Activated gamma-delta T cell treated with Interleukin-2 at 50 U/mL for 16 hours (primary cell): Measurements from ENCODE around the gene PNMA6E.

Experiments
- DNase-seq: peaks from one replicate; pipeline ENCODE4 v3.0.0-alpha.2; 2020

Gene PNMA6E

GRCh38 chrX:153382563-153383482 lies 18.3 kb downstream of the PNMA6E start:
- DNase-seq: no peak

- no peak for DNase-seq
Observed at GRCh38 chrX:153381684-153382532, 19.2 kb downstream of the PNMA6E start.

- DNase-seq: no peak
Observed at GRCh38 chrX:153380691-153381090, 20.5 kb downstream of the PNMA6E start.

- no peak for DNase-seq
Observed at GRCh38 chrX:153379971-153380581, 21.1 kb downstream of the PNMA6E start.

- DNase-seq: no peak
Observed at GRCh38 chrX:153379508-153379907, 21.6 kb downstream of the PNMA6E start.

GRCh38 chrX:153378607-153379006 lies 22.5 kb downstream of the PNMA6E start:
- DNase-seq: no peak

GRCh38 chrX:153377727-153378126 lies 23.4 kb downstream of the PNMA6E start:
- no peak for DNase-seq

- DNase-seq: no peak
Observed at GRCh38 chrX:153375571-153375970, 25.6 kb downstream of the PNMA6E start.

GRCh38 chrX:153374426-153374825 lies 26.7 kb downstream of the PNMA6E start:
- DNase-seq: no peak

GRCh38 chrX:153372949-153373348 lies 28.2 kb downstream of the PNMA6E start:
- no peak for DNase-seq

- DNase-seq: no peak
Observed at GRCh38 chrX:153371256-153371655, 29.9 kb downstream of the PNMA6E start.

- DNase-seq: no peak
Observed at GRCh38 chrX:153370293-153371055, 30.7 kb downstream of the PNMA6E start.

- no peak for DNase-seq
Observed at GRCh38 chrX:153366878-153367538, 34.1 kb downstream of the PNMA6E start.

GRCh38 chrX:153366119-153366518 lies 35.0 kb downstream of the PNMA6E start:
- DNase-seq: no peak

GRCh38 chrX:153365670-153366069 lies 35.5 kb downstream of the PNMA6E start:
- no peak for DNase-seq

GRCh38 chrX:153361781-153362397 lies 39.3 kb downstream of the PNMA6E start:
- no peak for DNase-seq

- no peak for DNase-seq
Observed at GRCh38 chrX:153357877-153358276, 43.3 kb downstream of the PNMA6E start.

GRCh38 chrX:153353416-153353815 lies 47.7 kb downstream of the PNMA6E start:
- no peak for DNase-seq

- DNase-seq: no peak
Observed at GRCh38 chrX:153352858-153353257, 48.3 kb downstream of the PNMA6E start.

GRCh38 chrX:153351981-153352380 lies 49.2 kb downstream of the PNMA6E start:
- DNase-seq: no peak

- DNase-seq: no peak
Observed at GRCh38 chrX:153349952-153350351, 51.2 kb downstream of the PNMA6E start.

- DNase-seq: no peak
Observed at GRCh38 chrX:153348421-153348820, 52.7 kb downstream of the PNMA6E start.
